ACC112 (cell line): ENCODE data around the gene CES1.
"Not testable (repeated sequence)": the region's sequence is repeated elsewhere in the genome, so short reads cannot be mapped to it uniquely, and the experiment has no call there.

ENCODE experiments used
- H2AFZ ChIP-seq: fragments of 200-600 bp; sonication (generic); one replicate; pipeline ENCODE4 v1.6.0; 2017; ENCODE audit warnings: antibody characterized with exemption, low read length; ENCODE audit not compliant: unreplicated experiment
- H3K27ac ChIP-seq: fragments of 200-600 bp; sonication (generic); 2 replicates; pipeline ENCODE4 v1.5.1; 2014; ENCODE audit warnings: low read depth, mild to moderate bottlenecking, antibody characterized with exemption, low read length, moderate library complexity
- H3K27me3 ChIP-seq: fragments of 200-600 bp; sonication (generic); 2 replicates; pipeline ENCODE4 v1.6.1; 2014; ENCODE audit warnings: mild to moderate bottlenecking, antibody characterized with exemption, low read length, moderate library complexity, mixed read lengths; ENCODE audit not compliant: insufficient read depth
- H3K36me3 ChIP-seq: fragments of 200-600 bp; sonication (generic); 2 replicates; pipeline ENCODE4 v1.6.1; 2016; ENCODE audit warnings: mild to moderate bottlenecking, antibody characterized with exemption, low read length, moderate library complexity, mixed read lengths; ENCODE audit not compliant: insufficient read depth
- H3K4me1 ChIP-seq: fragments of 200-600 bp; sonication (generic); one replicate; pipeline ENCODE4 v1.6.1; 2016; ENCODE audit warnings: low read length, mixed read lengths; ENCODE audit not compliant: insufficient read depth, unreplicated experiment, control insufficient read depth
- H3K4me3 ChIP-seq: fragments of 200-600 bp; sonication (generic); 2 replicates; pipeline ENCODE4 v1.5.1; 2014; ENCODE audit warnings: mild to moderate bottlenecking, low read depth, low read length
- H3K79me2 ChIP-seq: fragments of 200-600 bp; sonication (generic); one replicate; pipeline ENCODE4 v1.6.0; 2016; ENCODE audit warnings: low read length; ENCODE audit not compliant: control insufficient read depth, unreplicated experiment, insufficient read depth

CES1 gene

DNA sequence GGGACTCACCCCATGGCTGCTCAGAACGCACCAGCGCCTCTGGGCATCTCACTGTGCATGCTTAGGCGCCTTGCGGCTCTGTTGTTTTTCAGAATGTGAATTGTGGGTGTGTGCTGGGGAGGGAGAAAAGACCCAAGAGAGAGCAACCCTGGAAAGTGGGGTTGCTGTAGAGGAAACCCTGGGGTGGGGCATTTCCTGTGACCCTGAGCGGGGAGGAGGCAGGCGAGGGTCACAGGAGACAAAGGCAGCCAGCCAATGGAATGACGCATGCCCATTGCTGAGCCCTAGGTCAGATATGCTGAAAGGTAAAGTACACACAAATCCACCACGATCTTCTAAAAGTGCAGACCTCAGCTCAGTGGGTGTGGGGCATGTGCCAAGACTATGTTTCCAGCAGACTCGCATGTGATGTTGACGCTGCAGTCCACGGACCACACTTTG, 39.9 kb downstream of the CES1 start:
- H3K27ac ChIP-seq, H3K79me2 ChIP-seq, H2AFZ ChIP-seq, H3K4me3 ChIP-seq, H3K36me3 ChIP-seq, H3K27me3 ChIP-seq, H3K4me1 ChIP-seq: not testable (repeated sequence)

DNA sequence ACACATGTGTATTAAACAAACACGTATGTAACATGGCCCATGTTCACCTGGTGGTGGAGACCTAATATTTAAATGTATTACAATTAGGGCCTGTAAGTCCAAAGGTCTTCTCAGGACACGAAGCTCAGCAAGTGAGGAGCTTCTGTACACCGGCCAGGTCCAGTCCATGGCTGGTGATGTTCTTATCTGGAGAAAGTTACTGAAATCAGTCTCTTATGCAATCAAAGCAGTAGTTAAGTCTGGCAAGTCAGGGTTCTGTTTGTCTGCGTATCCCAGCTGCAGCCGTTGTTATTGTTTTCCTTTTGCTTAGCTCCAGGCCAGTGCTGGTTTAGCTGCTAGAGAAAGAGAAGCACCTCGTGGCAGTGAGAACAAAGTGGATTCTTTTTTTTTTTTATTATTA, 41.4 kb downstream of the CES1 start:
- not testable (repeated sequence) for H3K4me1 ChIP-seq, H3K79me2 ChIP-seq, H3K4me3 ChIP-seq, H2AFZ ChIP-seq, H3K27me3 ChIP-seq, H3K36me3 ChIP-seq, H3K27ac ChIP-seq

DNA sequence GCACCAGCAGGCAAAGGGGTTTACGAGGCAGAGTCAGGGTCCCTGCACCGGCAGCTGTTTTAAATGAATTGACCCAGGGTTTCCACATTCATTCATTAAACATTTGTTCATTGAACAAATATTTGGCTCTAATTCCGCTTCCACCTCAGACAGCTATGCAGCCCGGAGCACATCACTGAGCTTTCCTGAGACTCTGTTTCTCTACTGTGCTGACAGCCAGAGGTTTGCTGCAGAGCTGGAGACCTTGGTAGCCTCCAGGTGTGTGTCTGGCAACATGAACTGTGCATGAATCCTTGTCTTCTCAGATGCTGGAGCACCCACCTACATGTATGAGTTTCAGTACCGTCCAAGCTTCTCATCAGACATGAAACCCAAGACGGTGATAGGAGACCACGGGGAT, 42.7 kb downstream of the CES1 start:
- H3K79me2 ChIP-seq, H3K27ac ChIP-seq, H2AFZ ChIP-seq, H3K36me3 ChIP-seq, H3K4me3 ChIP-seq, H3K27me3 ChIP-seq, H3K4me1 ChIP-seq: not testable (repeated sequence)

DNA sequence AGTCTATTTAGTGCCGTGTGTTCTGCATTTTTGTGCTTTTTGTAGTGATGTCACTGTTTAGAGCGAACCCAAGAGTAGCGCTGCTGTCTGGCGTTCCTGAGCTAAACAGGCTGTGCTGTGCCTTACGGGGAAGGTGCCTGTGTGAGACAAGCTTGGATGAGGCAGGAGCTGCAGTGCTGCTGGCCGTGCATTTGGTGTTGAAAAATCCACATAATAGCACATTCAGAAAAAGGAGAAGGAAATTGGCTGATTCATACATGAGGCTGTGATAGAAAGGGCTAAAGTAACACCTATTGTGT, 50.2 kb downstream of the CES1 start:
- H2AFZ ChIP-seq, H3K27me3 ChIP-seq, H3K4me1 ChIP-seq: not testable (repeated sequence)

DNA sequence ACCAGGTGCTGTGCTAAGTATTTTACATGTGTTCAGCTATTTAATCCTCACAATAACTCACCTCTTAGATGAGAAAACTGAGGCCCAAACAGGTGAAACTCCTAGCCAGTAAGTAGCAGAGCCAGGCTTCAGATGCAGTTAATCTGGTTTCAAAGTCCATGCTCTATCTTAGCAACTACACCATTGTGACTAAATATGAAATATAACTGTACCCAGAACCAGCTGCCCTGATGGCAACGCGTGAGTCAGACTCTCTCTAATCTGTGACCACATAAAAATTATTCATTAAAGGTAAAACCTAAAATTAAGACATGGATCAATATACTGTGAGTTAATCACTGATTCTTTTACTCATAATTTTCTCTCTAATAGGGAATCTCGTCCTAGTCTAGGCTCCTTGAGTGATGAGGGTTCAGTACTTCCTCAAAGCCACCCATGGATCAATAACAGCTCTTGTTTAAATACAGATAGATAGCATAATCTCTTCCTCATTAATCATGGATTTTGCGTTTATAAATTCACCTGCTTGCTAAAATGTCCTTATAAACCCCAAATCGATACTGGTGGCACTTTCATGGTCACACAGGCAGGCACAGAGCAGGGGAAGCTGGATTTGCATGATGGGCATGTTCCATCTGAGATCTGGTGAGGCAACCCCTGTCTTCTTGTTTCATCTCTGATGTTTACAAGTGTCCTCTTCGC, 50.7 kb downstream of the CES1 start:
- H2AFZ ChIP-seq, H3K36me3 ChIP-seq, H3K27me3 ChIP-seq, H3K4me1 ChIP-seq, H3K27ac ChIP-seq, H3K4me3 ChIP-seq, H3K79me2 ChIP-seq: not testable (repeated sequence)

More for the DNA sequence above, 50.2 kb downstream of the CES1 start:
- H3K79me2 ChIP-seq, H3K27ac ChIP-seq, H3K36me3 ChIP-seq, H3K4me3 ChIP-seq: not testable (repeated sequence)

DNA sequence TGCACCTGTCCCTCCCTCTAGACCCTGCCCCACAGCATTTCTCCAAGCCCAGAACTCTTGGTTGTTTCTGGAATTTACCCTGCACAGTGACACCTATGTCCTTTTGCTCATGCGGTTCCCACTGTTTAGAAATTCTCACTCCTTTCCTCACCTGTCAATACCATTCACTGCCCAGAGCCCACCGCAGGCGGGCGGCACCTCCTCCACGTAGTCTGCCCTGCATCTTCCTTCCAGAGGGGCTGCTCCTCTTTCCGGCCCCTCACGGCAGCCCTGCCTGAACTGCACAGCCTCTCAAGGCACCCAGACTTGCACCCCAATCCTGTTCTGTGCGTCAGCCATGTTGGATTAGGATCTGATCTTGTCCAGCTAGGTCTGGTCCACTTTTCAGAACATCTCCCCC, 51.4 kb downstream of the CES1 start:
- H3K27ac ChIP-seq, H2AFZ ChIP-seq, H3K36me3 ChIP-seq, H3K4me1 ChIP-seq, H3K79me2 ChIP-seq, H3K4me3 ChIP-seq, H3K27me3 ChIP-seq: not testable (repeated sequence)

DNA sequence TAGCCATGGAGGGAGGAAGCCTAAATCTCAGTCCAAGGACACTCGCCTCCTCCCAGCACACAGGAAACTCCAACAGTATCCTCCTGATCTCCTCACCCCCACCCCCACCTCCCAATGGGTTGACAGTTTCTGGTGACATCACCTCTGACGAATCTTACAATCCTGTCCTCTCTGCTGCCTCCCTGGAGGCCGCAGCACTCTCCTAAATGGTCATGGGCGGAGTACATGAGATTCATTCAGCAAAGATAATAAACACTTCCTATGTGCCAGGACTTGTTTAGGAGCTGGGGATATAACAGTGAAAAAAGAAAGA, 52.8 kb downstream of the CES1 start:
- H3K4me1 ChIP-seq, H3K36me3 ChIP-seq, H3K4me3 ChIP-seq, H3K79me2 ChIP-seq, H2AFZ ChIP-seq, H3K27me3 ChIP-seq, H3K27ac ChIP-seq: not testable (repeated sequence)

DNA sequence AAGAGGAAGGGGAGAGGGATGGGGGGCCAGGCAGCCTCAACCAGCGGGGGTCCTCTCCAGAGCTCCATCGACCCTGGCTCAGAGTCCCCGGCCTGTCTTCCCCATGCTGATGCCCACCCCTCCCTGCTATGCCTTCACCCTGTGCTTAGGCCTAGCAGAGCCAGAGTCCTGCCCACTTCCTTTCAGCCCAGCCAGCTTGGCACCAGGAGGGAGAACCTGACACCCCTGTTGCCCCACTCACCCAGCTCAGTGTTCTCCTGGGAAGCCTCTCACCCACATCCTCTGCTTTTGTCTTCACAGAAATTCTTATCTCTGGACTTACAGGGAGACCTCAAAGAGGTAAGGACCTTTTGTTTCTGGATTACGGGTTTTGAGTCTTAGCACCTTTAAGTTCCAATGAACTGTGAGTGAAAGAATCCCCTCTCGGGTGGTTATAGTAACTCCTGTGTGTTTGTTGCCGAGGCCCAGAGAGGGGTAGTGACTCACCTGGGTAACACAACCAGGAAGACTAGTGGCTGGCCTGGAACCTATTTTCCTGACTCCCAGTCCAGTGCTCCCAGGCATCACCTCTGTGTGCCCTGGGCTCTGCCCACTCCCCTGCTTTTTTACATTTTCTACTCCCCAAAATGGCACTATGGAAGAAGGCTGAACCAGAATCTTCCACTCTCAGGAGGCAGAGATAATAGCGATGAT, 53.3 kb downstream of the CES1 start:
- Histone ChIP-seq H3K79me2 (no peaks in the 10 kb centered on the region), H3K36me3 (no peaks in the 10 kb centered on the region), H3K4me1 (no peaks in the 10 kb centered on the region), H3K27me3 (no peaks in the 10 kb centered on the region), H3K27ac (no peak overlapping the region), H2AFZ (no peak overlapping the region), H3K4me3 (no peak overlapping the region)

DNA sequence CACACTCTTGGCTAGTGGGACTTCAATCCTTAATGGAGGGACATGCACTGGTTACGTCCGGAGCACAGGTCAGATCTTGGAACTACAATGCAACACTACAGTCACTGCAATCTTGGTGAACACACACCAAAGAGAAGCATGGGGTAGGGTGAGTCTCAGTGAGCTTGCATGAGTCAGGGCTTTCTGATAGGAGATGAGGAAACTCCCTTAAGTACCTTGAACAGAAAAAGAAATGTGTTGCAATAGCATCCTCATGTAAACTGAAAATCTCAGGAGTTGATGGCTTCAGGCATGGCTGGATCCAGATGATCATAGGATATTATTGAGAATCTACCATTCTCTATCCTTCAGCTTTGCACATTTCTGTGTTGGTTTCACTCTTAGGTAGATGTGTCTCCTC, 54.1 kb downstream of the CES1 start:
- Histone ChIP-seq H3K27me3 (no peaks in the 10 kb centered on the region), H3K27ac (no peak overlapping the region), H2AFZ (no peak overlapping the region), H3K79me2 (no peaks in the 10 kb centered on the region), H3K4me3 (no peak overlapping the region), H3K36me3 (no peaks in the 10 kb centered on the region), H3K4me1 (no peaks in the 10 kb centered on the region)

DNA sequence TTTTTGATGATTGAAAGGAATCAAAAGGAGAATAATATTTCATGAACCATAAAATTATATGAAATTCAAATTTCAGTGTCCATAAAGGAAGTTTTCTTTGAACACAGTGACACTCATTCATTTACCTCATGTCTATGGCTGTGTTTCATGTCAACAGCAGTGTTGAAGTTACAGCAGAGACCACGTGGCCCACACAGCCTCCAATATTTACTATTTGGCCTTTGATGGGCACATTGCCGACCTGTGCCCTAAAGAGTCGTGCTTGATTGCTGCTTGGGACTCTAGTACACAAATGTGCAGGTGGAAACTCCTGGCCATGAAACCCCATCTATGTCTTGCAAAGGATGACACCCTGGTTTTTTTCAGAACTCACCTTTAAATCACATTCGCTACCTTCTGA, 57.0 kb downstream of the CES1 start:
- Histone ChIP-seq H3K27ac (no peak overlapping the region), H3K36me3 (no peaks in the 10 kb centered on the region), H3K4me3 (no peak overlapping the region), H3K79me2 (no peaks in the 10 kb centered on the region), H2AFZ (no peak overlapping the region), H3K4me1 (no peaks in the 10 kb centered on the region), H3K27me3 (no peaks in the 10 kb centered on the region)

DNA sequence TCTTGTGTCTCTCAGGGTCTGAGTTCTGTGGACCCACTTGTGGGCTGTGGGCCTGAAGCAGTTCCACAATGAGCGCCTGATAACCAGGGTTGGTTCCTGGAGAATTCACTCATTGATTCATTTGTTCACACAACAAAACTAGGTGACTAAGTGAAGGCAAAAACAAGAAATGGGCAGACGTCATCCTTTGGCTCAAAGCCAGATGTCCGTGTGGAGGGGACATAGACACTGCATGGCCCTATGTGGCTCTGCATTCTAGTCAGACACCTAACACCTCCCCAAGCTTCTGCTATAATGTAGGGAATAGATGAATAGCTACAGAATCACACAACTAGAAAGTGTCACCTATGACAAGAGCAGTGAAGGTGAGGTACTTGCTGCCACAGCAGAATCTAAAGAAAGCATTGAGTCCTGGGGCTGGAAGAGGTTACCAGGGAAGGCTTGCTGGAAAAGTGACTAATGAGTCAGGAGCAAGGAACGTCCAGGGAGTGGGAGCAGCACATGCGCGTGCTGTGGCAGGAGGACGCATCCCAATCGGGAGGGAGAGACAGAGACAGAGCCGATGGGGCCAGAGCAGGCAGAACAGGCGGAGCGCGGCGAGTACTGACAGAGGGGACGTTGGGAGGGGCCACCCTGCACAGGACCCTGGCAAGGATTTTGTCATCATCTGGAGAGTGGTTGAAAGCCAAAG, 58.9 kb downstream of the CES1 start:
- no peak overlapping the region for H2AFZ ChIP-seq
- no peak overlapping the region for H3K27ac ChIP-seq
- H3K27me3 ChIP-seq = no peaks in the 10 kb centered on the region
- no peaks in the 10 kb centered on the region for H3K4me1 ChIP-seq
- H3K4me3 ChIP-seq = no peak overlapping the region
- no peaks in the 10 kb centered on the region for H3K79me2 ChIP-seq
- no peaks in the 10 kb centered on the region for H3K36me3 ChIP-seq
